Measurements from ENCODE around the gene TMEM240.

DNA sequence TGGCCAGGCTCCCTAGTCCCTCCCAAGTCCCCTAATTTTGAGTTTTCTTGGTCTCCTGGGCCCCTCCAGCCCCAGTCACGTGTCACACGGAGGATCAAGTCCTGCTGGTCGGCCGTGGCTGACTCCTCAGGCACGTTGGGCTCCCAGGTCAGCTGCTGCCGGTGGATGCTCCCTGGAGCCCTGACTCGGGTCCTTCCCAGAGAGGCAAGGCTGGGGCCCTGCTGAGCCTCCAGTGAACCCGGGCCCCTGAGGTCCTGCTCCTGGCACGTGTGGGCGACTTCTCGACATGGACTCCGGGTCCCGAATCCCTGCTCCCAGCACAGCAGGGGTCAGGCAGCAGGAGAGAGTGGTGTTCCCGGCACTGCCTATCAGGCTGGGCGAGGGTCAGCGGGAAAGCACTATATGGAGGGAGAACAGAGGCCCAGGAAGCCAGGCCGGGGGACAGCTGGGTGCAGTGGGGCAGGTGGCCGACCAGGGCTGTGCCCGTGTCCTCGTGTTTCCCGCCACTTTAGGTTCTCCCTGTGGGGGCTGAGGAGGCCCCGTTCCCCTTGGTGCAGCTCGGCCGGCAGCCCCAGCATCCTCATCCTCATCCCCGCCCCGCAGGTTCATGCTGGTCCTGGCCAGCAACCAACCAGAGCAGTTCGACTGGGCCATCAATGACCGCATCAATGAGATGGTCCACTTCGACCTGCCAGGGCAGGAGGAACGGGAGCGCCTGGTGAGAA is 13.2 kb downstream of the TMEM240 start:
- no peak for TF ChIP-seq POLR2AphosphoS5 (IDR thresholded peaks at IDR 0.05; ENCODE audit: borderline replicate concordance, low read depth, low read length)
- TF ChIP-seq EZH2 (IDR thresholded peaks at IDR 0.05) = no peak
- TF ChIP-seq FOXP2 (optimal IDR thresholded peaks at IDR 0.05; ENCODE audit: control extremely low read depth, extremely low read length, insufficient read depth) = no peak

Measured in SK-N-MC (cell line).